HCT116 (cell line): ENCODE results near the gene MNAT1. TPM values are rescaled to one million over a fixed set of nuclear protein-coding genes. Genes with fewer than 3 reads are reported as not detected.

Experiments
- total RNA-seq: library from RNA; stranded (reverse); gene quantifications from one replicate; pipeline ENCODE4 v1.2.1, GENCODE V29; 2021; ENCODE audit not compliant: unreplicated experiment

MNAT1 gene
- total RNA-seq, 1 experiment from 2014 or later = 49.3 TPM

Other genes with a start within 250 kb of the MNAT1 start
- gene C14orf39, start 248.7 kb upstream of the MNAT1 start, total RNA-seq = not detected
- gene SIX6, start 225.6 kb upstream of the MNAT1 start, total RNA-seq = not detected
- gene SIX1, start 85.3 kb upstream of the MNAT1 start, total RNA-seq = 2.5 TPM
- gene SIX4, start 10.4 kb upstream of the MNAT1 start, total RNA-seq = 24.5 TPM
- 23.7 TPM for gene TRMT5, start 246.3 kb downstream of the MNAT1 start, total RNA-seq
- gene SLC38A6, start 246.5 kb downstream of the MNAT1 start, total RNA-seq = 9.5 TPM